HEK293 (cell line): ENCODE results near the gene FAM120C.

Source experiments
- CTCF ChIA-PET: fragments of 350-600 bp; formaldehyde crosslinking; extraction: SDS; loops from one replicate; lab custom pipeline; 2021; ENCODE audit warnings: antibody characterized with exemption; lab: Yijun Ruan, JAX
- POLR2A ChIA-PET: fragments of 300-600 bp; formaldehyde crosslinking; extraction: SDS; loops from one replicate; lab custom pipeline; 2020; ENCODE audit warnings: antibody characterized with exemption, inconsistent platforms; lab: Yijun Ruan, JAX
- H3K27ac ChIP-seq: fragments of 200-500 bp; sonication (Bioruptor generic); 2 replicates; pipeline ENCODE4 v1.5.1; 2014; ENCODE audit warnings: low read depth, low read length, control low read depth, inconsistent platforms; ENCODE audit errors: extremely low read depth
- H3K36me3 ChIP-seq, 2 experiments: fragments of 200-500 bp in 1 of 2; sonication (Bioruptor generic) in 1 of 2; 1 replicate in 1 of 2; 2 replicates in 1 of 2; pipeline ENCODE4 v1.5.1; 2014 to 2017; ENCODE audit warnings: inconsistent platforms in 2 of 2, low read length in 2 of 2; ENCODE audit not compliant: control insufficient read depth in 2 of 2, insufficient read depth in 1 of 2
- H3K4me1 ChIP-seq: fragments of 200-500 bp; sonication (Bioruptor generic); 2 replicates; pipeline ENCODE4 v1.5.1; 2014; ENCODE audit warnings: mild to moderate bottlenecking, low read length, inconsistent platforms; ENCODE audit not compliant: control insufficient read depth, insufficient read depth
- H3K4me3 ChIP-seq: 2 replicates; pipeline ENCODE4 v1.5.1; 2011; ENCODE audit warnings: low read depth, mild to moderate bottlenecking, control low read depth, low read length, moderate library complexity
- H3K9me3 ChIP-seq: fragments of 200-500 bp; sonication (Bioruptor generic); 2 replicates; pipeline ENCODE4 v1.5.1; 2014; ENCODE audit warnings: low read depth, low read length, inconsistent platforms; ENCODE audit not compliant: control insufficient read depth, insufficient read depth
- GFI1B ChIP-seq: fragments of 450-650 bp; formaldehyde crosslinking; IDR thresholded peaks from 2 replicates; pipeline ENCODE4 v1.5.1; 2016; ENCODE audit warnings: missing biosample characterization, missing genetic modification characterization
- KLF1 ChIP-seq: fragments of 450-650 bp; formaldehyde crosslinking; IDR thresholded peaks from 2 replicates; pipeline ENCODE4 v1.5.1; 2016; ENCODE audit warnings: missing biosample characterization, missing genetic modification characterization
- KLF7 ChIP-seq: fragments of 450-650 bp; formaldehyde crosslinking; IDR thresholded peaks from 2 replicates; pipeline ENCODE4 v1.5.1; 2016; ENCODE audit warnings: missing biosample characterization, missing genetic modification characterization, borderline replicate concordance
- MYNN ChIP-seq: fragments of 450-650 bp; formaldehyde crosslinking; IDR thresholded peaks from 2 replicates; pipeline ENCODE4 v1.5.1; 2016; ENCODE audit warnings: missing biosample characterization, missing genetic modification characterization, borderline replicate concordance
- TRIM28 ChIP-seq: IDR thresholded peaks from 2 replicates; pipeline ENCODE4 v1.6.1; 2011; ENCODE audit warnings: low read length, control low read depth, borderline replicate concordance
- ZIC2 ChIP-seq: fragments of 450-650 bp; formaldehyde crosslinking; IDR thresholded peaks from 2 replicates; pipeline ENCODE4 v1.5.1; 2016; ENCODE audit warnings: missing biosample characterization, missing genetic modification characterization
- ZNF146 ChIP-seq: fragments of 450-650 bp; formaldehyde crosslinking; IDR thresholded peaks from 2 replicates; pipeline ENCODE4 v1.5.1; 2016; ENCODE audit warnings: missing biosample characterization, missing genetic modification characterization
- ZNF16 ChIP-seq: fragments of 450-650 bp; formaldehyde crosslinking; IDR thresholded peaks from 2 replicates; pipeline ENCODE4 v1.5.1; 2016; ENCODE audit warnings: low read depth, missing biosample characterization, missing genetic modification characterization
- ZNF184 ChIP-seq: fragments of 450-650 bp; IDR thresholded peaks from 2 replicates; pipeline ENCODE4 v1.5.1; 2018; ENCODE audit warnings: missing biosample characterization, mild to moderate bottlenecking, missing genetic modification characterization
- ZNF19 ChIP-seq: fragments of 450-650 bp; formaldehyde crosslinking; IDR thresholded peaks from 2 replicates; pipeline ENCODE4; 2016; ENCODE audit warnings: missing biosample characterization, missing genetic modification characterization, low read depth
- ZNF214 ChIP-seq: fragments of 450-650 bp; formaldehyde crosslinking; IDR thresholded peaks from 2 replicates; pipeline ENCODE4 v1.5.1; 2017; ENCODE audit warnings: missing biosample characterization, mild to moderate bottlenecking, missing genetic modification characterization, borderline replicate concordance
- ZNF302 ChIP-seq: fragments of 450-650 bp; formaldehyde crosslinking; IDR thresholded peaks from 2 replicates; pipeline ENCODE4 v1.5.1; 2016; ENCODE audit warnings: missing biosample characterization, missing genetic modification characterization, low read depth
- ZNF555 ChIP-seq: fragments of 450-650 bp; formaldehyde crosslinking; conservative IDR thresholded peaks from 2 replicates; pipeline ENCODE4 v1.5.1; 2017; ENCODE audit warnings: missing biosample characterization, mild to moderate bottlenecking, missing genetic modification characterization, inconsistent platforms
- ZNF571 ChIP-seq: fragments of 450-650 bp; formaldehyde crosslinking; IDR thresholded peaks from 2 replicates; pipeline ENCODE4 v1.5.0; 2017; ENCODE audit warnings: missing biosample characterization, missing genetic modification characterization
- ZNF707 ChIP-seq: fragments of 450-650 bp; formaldehyde crosslinking; IDR thresholded peaks from 2 replicates; pipeline ENCODE4 v1.5.1; 2016; ENCODE audit warnings: missing biosample characterization, missing genetic modification characterization
- ZNF747 ChIP-seq: fragments of 450-650 bp; formaldehyde crosslinking; IDR thresholded peaks from 2 replicates; pipeline ENCODE4 v1.5.1; 2016; ENCODE audit warnings: missing biosample characterization, missing genetic modification characterization
- TF ChIP-seq, protein P1 (sequence below): fragments of 450-650 bp; formaldehyde crosslinking; IDR thresholded peaks from 2 replicates; pipeline ENCODE4 v1.5.1; 2016; ENCODE audit warnings: missing biosample characterization, missing genetic modification characterization
- TF ChIP-seq, protein P2 (sequence below): fragments of 450-650 bp; formaldehyde crosslinking; IDR thresholded peaks from 2 replicates; pipeline ENCODE4 v1.5.1; 2017; ENCODE audit warnings: missing biosample characterization, missing genetic modification characterization
- TF ChIP-seq, protein P3 (sequence below): sonication (generic); formaldehyde crosslinking; IDR thresholded peaks from 2 replicates; pipeline ENCODE4 v1.8.1; 2022; ENCODE audit warnings: mild to moderate bottlenecking, moderate library complexity, missing genetic modification reagents
- TF ChIP-seq, protein P4 (sequence below): fragments of 450-650 bp; formaldehyde crosslinking; IDR thresholded peaks from 2 replicates; pipeline ENCODE4 v1.5.1; 2017; ENCODE audit warnings: missing biosample characterization, mild to moderate bottlenecking, missing genetic modification characterization, moderate library complexity

The FAM120C gene

DNA sequence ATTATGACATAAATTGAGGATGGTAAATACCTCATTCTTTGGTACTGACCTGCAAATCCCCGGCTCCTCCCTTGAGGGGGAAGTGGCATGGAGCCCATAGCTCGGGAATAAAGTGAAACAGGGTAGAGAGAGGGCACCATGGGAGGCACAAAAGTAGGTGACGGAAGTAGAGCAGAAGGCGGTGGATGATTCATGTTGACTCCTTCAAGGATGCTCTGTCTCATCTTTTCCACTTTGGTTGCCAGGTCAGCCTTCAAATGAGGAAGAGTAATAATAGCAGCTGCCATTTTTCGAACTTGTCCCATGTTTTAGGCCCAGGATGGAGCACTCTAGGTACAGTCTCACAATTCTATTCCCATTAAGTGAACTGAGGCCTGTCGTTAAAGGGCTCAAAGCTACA lies 97.4 kb downstream of the FAM120C start:
- TF ChIP-seq, protein P1, sequence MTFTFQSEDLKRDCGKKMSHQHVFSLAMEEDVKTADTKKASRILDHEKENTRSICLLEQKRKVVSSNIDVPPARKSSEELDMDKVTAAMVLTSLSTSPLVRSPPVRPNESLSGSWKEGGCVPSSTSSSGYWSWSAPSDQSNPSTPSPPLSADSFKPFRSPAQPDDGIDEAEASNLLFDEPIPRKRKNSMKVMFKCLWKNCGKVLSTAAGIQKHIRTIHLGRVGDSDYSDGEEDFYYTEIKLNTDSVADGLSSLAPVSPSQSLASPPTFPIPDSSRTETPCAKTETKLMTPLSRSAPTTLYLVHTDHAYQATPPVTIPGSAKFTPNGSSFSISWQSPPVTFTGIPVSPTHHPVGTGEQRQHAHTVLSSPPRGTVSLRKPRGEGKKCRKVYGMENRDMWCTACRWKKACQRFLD (tag by site-specific recombination): no peak
- TF ChIP-seq ZNF707 (tag by site-specific recombination): no peak
- TF ChIP-seq ZNF302 (tag by site-specific recombination): no peak
- Histone ChIP-seq H3K4me3 (no peak overlapping the region), H3K36me3 (peaks cover 0 to 5% of the 10 kb centered on the region in 2 experiments; a peak in 2 of 3 replicates), H3K4me1 (no peaks in the 10 kb centered on the region), H3K27ac (no peak overlapping the region), H3K9me3 (no peaks in the 10 kb centered on the region)
- ChIA-PET CTCF (no interaction called here), POLR2A (no interaction called here)

DNA sequence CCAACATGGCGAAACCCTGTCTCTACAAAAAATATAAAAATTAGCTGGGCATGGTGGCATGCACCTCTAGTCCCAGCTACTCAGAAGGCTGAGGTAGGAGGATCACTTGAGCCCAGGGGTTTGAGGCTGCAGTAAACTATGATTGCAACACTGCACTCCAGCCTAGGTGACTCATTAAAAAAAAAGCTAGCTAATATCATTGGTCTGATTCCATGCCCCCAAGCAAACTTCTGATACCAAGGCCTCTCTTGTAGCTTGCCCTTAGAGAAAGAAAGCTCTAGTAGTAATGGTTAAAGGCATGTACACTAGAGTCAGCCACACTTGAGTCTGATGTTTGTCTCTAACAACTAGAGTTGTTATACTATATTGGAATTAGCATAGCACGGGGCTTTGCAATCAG lies 106.2 kb downstream of the FAM120C start:
- H3K4me3 ChIP-seq: no peak overlapping the region
- CTCF ChIA-PET: no interaction called here
- H3K9me3 ChIP-seq: no peaks in the 10 kb centered on the region
- POLR2A ChIA-PET: interaction anchor here (1.9 kb wide), 1 partner anchor 33 kb away, joined by 6 read pairs; the partner anchor contains the start of gene PHF8
- no peaks in the 10 kb centered on the region for H3K4me1 ChIP-seq
- peaks cover 0 to 3% of the 10 kb centered on the region in 2 experiments; a peak in 1 of 3 replicates for H3K36me3 ChIP-seq
- no peak for TF ChIP-seq KLF7
- TF ChIP-seq ZNF184 (tag by site-specific recombination): no peak
- no peak for TF ChIP-seq ZNF16 (tag by site-specific recombination)
- no peak overlapping the region for H3K27ac ChIP-seq

DNA sequence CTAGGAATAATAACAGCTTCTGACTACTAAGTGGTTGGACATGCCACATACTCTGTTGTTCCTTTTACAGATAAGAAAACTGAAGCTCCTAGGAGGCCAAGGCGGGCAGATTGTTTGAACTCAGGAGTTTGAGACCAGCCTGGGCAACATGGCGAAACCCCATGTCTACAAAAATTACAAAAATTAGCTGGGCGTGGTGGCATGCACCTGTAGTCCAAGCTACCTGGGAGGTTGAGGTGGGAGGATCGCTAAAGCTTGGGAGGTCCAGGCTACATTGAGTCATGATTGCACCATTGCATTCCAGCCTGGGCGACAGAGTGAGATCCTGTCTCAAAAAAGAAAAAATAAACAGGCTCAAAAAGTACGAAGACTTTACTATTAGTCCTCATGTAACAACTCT lies 108.2 kb downstream of the FAM120C start:
- H3K4me1 ChIP-seq: no peaks in the 10 kb centered on the region
- no peak overlapping the region for H3K27ac ChIP-seq
- TF ChIP-seq, protein P2, sequence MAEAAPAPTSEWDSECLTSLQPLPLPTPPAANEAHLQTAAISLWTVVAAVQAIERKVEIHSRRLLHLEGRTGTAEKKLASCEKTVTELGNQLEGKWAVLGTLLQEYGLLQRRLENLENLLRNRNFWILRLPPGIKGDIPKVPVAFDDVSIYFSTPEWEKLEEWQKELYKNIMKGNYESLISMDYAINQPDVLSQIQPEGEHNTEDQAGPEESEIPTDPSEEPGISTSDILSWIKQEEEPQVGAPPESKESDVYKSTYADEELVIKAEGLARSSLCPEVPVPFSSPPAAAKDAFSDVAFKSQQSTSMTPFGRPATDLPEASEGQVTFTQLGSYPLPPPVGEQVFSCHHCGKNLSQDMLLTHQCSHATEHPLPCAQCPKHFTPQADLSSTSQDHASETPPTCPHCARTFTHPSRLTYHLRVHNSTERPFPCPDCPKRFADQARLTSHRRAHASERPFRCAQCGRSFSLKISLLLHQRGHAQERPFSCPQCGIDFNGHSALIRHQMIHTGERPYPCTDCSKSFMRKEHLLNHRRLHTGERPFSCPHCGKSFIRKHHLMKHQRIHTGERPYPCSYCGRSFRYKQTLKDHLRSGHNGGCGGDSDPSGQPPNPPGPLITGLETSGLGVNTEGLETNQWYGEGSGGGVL (tag by site-specific recombination): no peak
- no peak for TF ChIP-seq ZNF555 (tag by site-specific recombination)
- TF ChIP-seq, protein P3, sequence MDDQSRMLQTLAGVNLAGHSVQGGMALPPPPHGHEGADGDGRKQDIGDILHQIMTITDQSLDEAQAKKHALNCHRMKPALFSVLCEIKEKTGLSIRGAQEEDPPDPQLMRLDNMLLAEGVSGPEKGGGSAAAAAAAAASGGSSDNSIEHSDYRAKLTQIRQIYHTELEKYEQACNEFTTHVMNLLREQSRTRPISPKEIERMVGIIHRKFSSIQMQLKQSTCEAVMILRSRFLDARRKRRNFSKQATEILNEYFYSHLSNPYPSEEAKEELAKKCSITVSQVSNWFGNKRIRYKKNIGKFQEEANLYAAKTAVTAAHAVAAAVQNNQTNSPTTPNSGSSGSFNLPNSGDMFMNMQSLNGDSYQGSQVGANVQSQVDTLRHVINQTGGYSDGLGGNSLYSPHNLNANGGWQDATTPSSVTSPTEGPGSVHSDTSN (CRISPR knock-in tag): no peak
- TF ChIP-seq, protein P1 (tag by site-specific recombination): no peak
- TF ChIP-seq, protein P4, sequence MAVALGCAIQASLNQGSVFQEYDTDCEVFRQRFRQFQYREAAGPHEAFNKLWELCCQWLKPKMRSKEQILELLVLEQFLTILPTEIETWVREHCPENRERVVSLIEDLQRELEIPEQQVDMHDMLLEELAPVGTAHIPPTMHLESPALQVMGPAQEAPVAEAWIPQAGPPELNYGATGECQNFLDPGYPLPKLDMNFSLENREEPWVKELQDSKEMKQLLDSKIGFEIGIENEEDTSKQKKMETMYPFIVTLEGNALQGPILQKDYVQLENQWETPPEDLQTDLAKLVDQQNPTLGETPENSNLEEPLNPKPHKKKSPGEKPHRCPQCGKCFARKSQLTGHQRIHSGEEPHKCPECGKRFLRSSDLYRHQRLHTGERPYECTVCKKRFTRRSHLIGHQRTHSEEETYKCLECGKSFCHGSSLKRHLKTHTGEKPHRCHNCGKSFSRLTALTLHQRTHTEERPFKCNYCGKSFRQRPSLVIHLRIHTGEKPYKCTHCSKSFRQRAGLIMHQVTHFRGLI (tag by site-specific recombination): no peak
- TF ChIP-seq GFI1B: no peak
- no peak for TF ChIP-seq KLF1 (tag by site-specific recombination)
- no peak for TF ChIP-seq ZNF146 (tag by site-specific recombination)
- no peak for TF ChIP-seq ZNF571 (tag by site-specific recombination)
- TF ChIP-seq ZNF214 (tag by site-specific recombination): no peak
- no peak for TF ChIP-seq ZIC2 (tag by site-specific recombination)
- no peak for TF ChIP-seq ZNF747 (tag by site-specific recombination)
- TF ChIP-seq TRIM28: no peak
- no peak for TF ChIP-seq ZNF19 (tag by site-specific recombination)
- no peak for TF ChIP-seq MYNN (tag by site-specific recombination)
- POLR2A ChIA-PET: no interaction called here
- peaks cover 0 to 3% of the 10 kb centered on the region in 2 experiments; a peak in 1 of 3 replicates for H3K36me3 ChIP-seq
- no peaks in the 10 kb centered on the region for H3K9me3 ChIP-seq
- H3K4me3 ChIP-seq: no peak overlapping the region
- CTCF ChIA-PET: no interaction called here
